GM23248 (cell line): ENCODE data around the gene IL17REL. TPM values are rescaled to one million over a fixed set of nuclear protein-coding genes. Genes with fewer than 3 reads are reported as not detected.

Source experiments
- DNase-seq: peaks from one replicate; pipeline ENCODE4 v3.0.0-alpha.2; 2015
- H2AFZ ChIP-seq: fragments of 200-600 bp; sonication (generic); 2 replicates; pipeline ENCODE4 v1.6.1; 2016; ENCODE audit warnings: antibody characterized with exemption
- H3F3A ChIP-seq: fragments of 200-600 bp; sonication (generic); 2 replicates; pipeline ENCODE4 v1.6.1; 2016; ENCODE audit warnings: mild to moderate bottlenecking, antibody characterized with exemption, mixed run types; ENCODE audit not compliant: insufficient read depth
- H3K27ac ChIP-seq: fragments of 200-600 bp; sonication (generic); 2 replicates; pipeline ENCODE4 v1.5.1; 2016; ENCODE audit warnings: mild to moderate bottlenecking
- H3K27me3 ChIP-seq: fragments of 200-600 bp; sonication (generic); replicated peaks from 2 replicates; pipeline ENCODE4 v1.6.1; 2016; ENCODE audit warnings: mild to moderate bottlenecking; ENCODE audit not compliant: insufficient read depth
- H3K36me3 ChIP-seq: fragments of 200-600 bp; sonication (generic); 2 replicates; pipeline ENCODE4 v1.6.1; 2016; ENCODE audit warnings: low read depth, mild to moderate bottlenecking
- H3K4me1 ChIP-seq: fragments of 200-600 bp; sonication (generic); 2 replicates; pipeline ENCODE4 v1.6.1; 2016; ENCODE audit warnings: mild to moderate bottlenecking; ENCODE audit not compliant: insufficient read depth
- H3K4me2 ChIP-seq: fragments of 200-600 bp; sonication (generic); one replicate; pipeline ENCODE4 v1.6.1; 2016; ENCODE audit warnings: mild to moderate bottlenecking; ENCODE audit not compliant: unreplicated experiment
- H3K4me3 ChIP-seq: fragments of 200-600 bp; sonication (generic); 2 replicates; pipeline ENCODE4 v1.5.1; 2016; ENCODE audit warnings: mild to moderate bottlenecking
- H3K79me2 ChIP-seq: fragments of 200-600 bp; sonication (generic); 2 replicates; pipeline ENCODE4 v1.6.1; 2016; ENCODE audit warnings: mild to moderate bottlenecking; ENCODE audit not compliant: insufficient read depth
- H3K9ac ChIP-seq: fragments of 200-600 bp; sonication (generic); 2 replicates; pipeline ENCODE4 v1.6.1; 2016; ENCODE audit warnings: mild to moderate bottlenecking
- H3K9me2 ChIP-seq: fragments of 200-600 bp; sonication (generic); 2 replicates; pipeline ENCODE4 v1.6.1; 2016; ENCODE audit warnings: mixed run types, mild to moderate bottlenecking, moderate library complexity; ENCODE audit not compliant: insufficient read depth
- H3K9me3 ChIP-seq: fragments of 200-600 bp; sonication (generic); one replicate; pipeline ENCODE4 v1.6.1; 2017; ENCODE audit warnings: low read depth
- H4K20me1 ChIP-seq: fragments of 200-600 bp; sonication (generic); 2 replicates; pipeline ENCODE4 v1.6.0; 2016; ENCODE audit not compliant: insufficient read depth
- EZH2 ChIP-seq: fragments of 200-600 bp; sonication (generic); IDR thresholded peaks from 2 replicates; pipeline ENCODE4 v1.6.1; 2018; ENCODE audit warnings: antibody characterized with exemption, mild to moderate bottlenecking; ENCODE audit not compliant: insufficient read depth, poor library complexity, severe bottlenecking
- EZH2phosphoT487 ChIP-seq: fragments of 200-600 bp; sonication (generic); IDR thresholded peaks from 2 replicates; pipeline ENCODE4 v1.6.1; 2018; ENCODE audit warnings: antibody characterized with exemption, moderate library complexity, mild to moderate bottlenecking, low read depth; ENCODE audit not compliant: insufficient read depth
- WGBS, 2 experiments: methylation state at CpG; one replicate each; pipeline ENCODE4 v1.1.6; 2015 to 2017; ENCODE audit warnings: low lambda C conversion rate in 2 of 2, low coverage in 1 of 2; ENCODE audit errors: missing lambda C conversion rate in 2 of 2; 5-methylcytosine and 5-hydroxymethylcytosine counted together
- in situ Hi-C: fragments of 300-500 bp; cut with MboI; formaldehyde crosslinking; loops from 2 replicates; pipeline ENCODE4 v1.15.0; 2020
- polyA plus RNA-seq: library from polyadenylated mRNA; unstranded; fragments of >200 nt; fragmentation: Nextera tagmentation; extraction: Ambion mirVana; gene quantifications from 2 replicates; pipeline ENCODE4 v1.2.1, GENCODE V29; 2016
- total RNA-seq: library from RNA; depleted of rRNA; stranded (reverse); fragments of >200 nt; shearing (Covaris generic); gene quantifications from 2 replicates; pipeline ENCODE4 v1.2.3, GENCODE V29; 2014

IL17REL gene
- total and polyA plus RNA-seq, 2 experiments from 2014 or later, result not detected

GRCh38 chr22:49960159-49961004 is 52.2 kb downstream of the IL17REL start, which contains the start of gene PIM3:
PIM3 (plus strand) TSS chr22:49960772; CDS start chr22:49960948, 176 bp downstream.
- peak within 1 kb of the TSS; percentile 80 for H2AFZ ChIP-seq

GRCh38 chr22:49959782-49960158 is 52.8 kb downstream of the IL17REL start:
- no peaks in the 10 kb centered on the region; the same call in 1 of the 2 replicates for H3K36me3 ChIP-seq
- H3K79me2 ChIP-seq, result peaks cover 21% of the 10 kb centered on the region
- no peaks in the 10 kb centered on the region for H3K27me3 ChIP-seq
- H3K27ac ChIP-seq, result peak overlapping the region; percentile 76
- H4K20me1 ChIP-seq, result no peaks in the 10 kb centered on the region
- peak overlapping the region; percentile 80 for H2AFZ ChIP-seq
- 18 to 36% methylated on average over 7 to 20 of the region's 21 CpGs for WGBS, 2 experiments
- no peaks in the 10 kb centered on the region for H3K9me3 ChIP-seq
- H3K4me3 ChIP-seq, result peak overlapping the region; percentile 73
- TF ChIP-seq EZH2phosphoT487 (no peak), EZH2 (no peak)
- peak; percentile 65 for DNase-seq
- H3F3A ChIP-seq, result no peaks in the 10 kb centered on the region
- in situ Hi-C loops, result no loop called here
- H3K4me1 ChIP-seq, result peaks cover 5% of the 10 kb centered on the region; the same call in 1 of the 2 replicates
- H3K4me2 ChIP-seq, result peak overlapping the region; percentile 58
- H3K9me2 ChIP-seq, result no peaks in the 10 kb centered on the region
- H3K9ac ChIP-seq, result peak overlapping the region; percentile 79

More at GRCh38 chr22:49960159-49961004, 52.2 kb downstream of the IL17REL start, which contains the start of gene PIM3:
- H4K20me1 ChIP-seq, result no peaks in the 10 kb centered on the region
- in situ Hi-C loops, result no loop called here
- H3K9ac ChIP-seq, result peak within 1 kb of the TSS; percentile 79
- H3K36me3 ChIP-seq, result no peaks in the 10 kb centered on the region; the same call in 1 of the 2 replicates
- H3F3A ChIP-seq, result no peaks in the 10 kb centered on the region
- H3K4me1 ChIP-seq, result peaks cover 5% of the 10 kb centered on the region; the same call in 1 of the 2 replicates
- peak within 1 kb of the TSS; percentile 76 for H3K27ac ChIP-seq
- H3K9me2 ChIP-seq, result no peaks in the 10 kb centered on the region
- WGBS, 2 experiments, result 1% methylated on average over 63 to 104 of the region's 137 CpGs
- peak within 1 kb of the TSS; percentile 84 for H3K4me2 ChIP-seq
- peak within 1 kb of the TSS; percentile 73 for H3K4me3 ChIP-seq
- TF ChIP-seq EZH2phosphoT487 (no peak), EZH2 (no peak)
- no peaks in the 10 kb centered on the region for H3K27me3 ChIP-seq
- peaks cover 21% of the 10 kb centered on the region for H3K79me2 ChIP-seq
- DNase-seq, result peak; percentile 97
- no peaks in the 10 kb centered on the region for H3K9me3 ChIP-seq

GRCh38 chr22:49958931-49959781 is 53.4 kb downstream of the IL17REL start:
- no peak for DNase-seq
- no peak overlapping the region; the same call in 1 of the 2 replicates for H2AFZ ChIP-seq
- peak overlapping the region; percentile 58 for H3K4me2 ChIP-seq
- no peak overlapping the region for H3K27ac ChIP-seq
- H3K4me1 ChIP-seq, result peaks cover 5% of the 10 kb centered on the region; the same call in 1 of the 2 replicates
- peaks cover 21% of the 10 kb centered on the region for H3K79me2 ChIP-seq
- H4K20me1 ChIP-seq, result no peaks in the 10 kb centered on the region
- H3K9me3 ChIP-seq, result no peaks in the 10 kb centered on the region
- 84% methylated on average over 28 to 29 of the region's 29 CpGs for WGBS, 2 experiments
- no peaks in the 10 kb centered on the region for H3K9me2 ChIP-seq
- TF ChIP-seq EZH2 (no peak), EZH2phosphoT487 (no peak)
- peak overlapping the region; percentile 79; the same call in 1 of the 2 replicates for H3K9ac ChIP-seq
- H3K4me3 ChIP-seq, result peak overlapping the region; percentile 73; the same call in 1 of the 2 replicates
- H3K36me3 ChIP-seq, result no peaks in the 10 kb centered on the region; the same call in 1 of the 2 replicates
- no peaks in the 10 kb centered on the region for H3K27me3 ChIP-seq
- in situ Hi-C loops, result no loop called here
- H3F3A ChIP-seq, result no peaks in the 10 kb centered on the region

- no peak overlapping the region for H3K4me2 ChIP-seq
- in situ Hi-C loops, result no loop called here
Measured at GRCh38 chr22:49958366-49958921, 54.1 kb downstream of the IL17REL start.

More at GRCh38 chr22:49958366-49958921, 54.1 kb downstream of the IL17REL start:
- H2AFZ ChIP-seq, result no peak overlapping the region
- H3K4me1 ChIP-seq, result peaks cover 5% of the 10 kb centered on the region; the same call in 1 of the 2 replicates
- H3K79me2 ChIP-seq, result peaks cover 17% of the 10 kb centered on the region
- H3K27ac ChIP-seq, result no peak overlapping the region
- no peaks in the 10 kb centered on the region for H3F3A ChIP-seq
- no peak overlapping the region for H3K9ac ChIP-seq
- H3K27me3 ChIP-seq, result no peaks in the 10 kb centered on the region
- 82 to 84% methylated on average over 16 of the region's 16 CpGs for WGBS, 2 experiments
- H3K9me3 ChIP-seq, result no peaks in the 10 kb centered on the region
- DNase-seq, result no peak
- H4K20me1 ChIP-seq, result no peaks in the 10 kb centered on the region
- no peaks in the 10 kb centered on the region for H3K9me2 ChIP-seq
- no peaks in the 10 kb centered on the region; the same call in 1 of the 2 replicates for H3K36me3 ChIP-seq
- TF ChIP-seq EZH2, result no peak
- no peak for TF ChIP-seq EZH2phosphoT487
- H3K4me3 ChIP-seq, result no peak overlapping the region
